HG02870 (cell line): ENCODE results near the gene DCST2.
"Not testable (repeated sequence)": the region's sequence is repeated elsewhere in the genome, so short reads cannot be mapped to it uniquely, and the experiment has no call there.

ENCODE experiments used
- ATAC-seq: cut with Tn5 transposase; IDR thresholded peaks from one replicate; pipeline ENCODE4 v1.9.1; 2021; ENCODE audit warnings: mild to moderate bottlenecking, moderate library complexity; ENCODE audit not compliant: unreplicated experiment

The DCST2 gene

GRCh38 chr1:154983776-154984466, 49.7 kb downstream of the DCST2 start:
- ATAC-seq, result no peak

GRCh38 chr1:154982897-154983648, 50.5 kb downstream of the DCST2 start, which contains the start of gene FLAD1:
TSS of gene FLAD1 (plus strand) at chr1:154983344. CDS start at chr1:154983695, 351 bp downstream.
- peak; percentile 99 for ATAC-seq

GRCh38 chr1:154982341-154982740, 51.2 kb downstream of the DCST2 start:
- ATAC-seq, result no peak

GRCh38 chr1:154978360-154978759, 55.2 kb downstream of the DCST2 start:
- no peak for ATAC-seq

- ATAC-seq, result not testable (repeated sequence)
These were observed 55.8 kb downstream of the DCST2 start for GRCh38 chr1:154977762-154978161.

- no peak for ATAC-seq
These were observed 58.0 kb downstream of the DCST2 start for GRCh38 chr1:154975409-154976059.

GRCh38 chr1:154974808-154975408, 58.7 kb downstream of the DCST2 start:
- ATAC-seq, result peak; percentile 36

GRCh38 chr1:154974102-154974807, 59.3 kb downstream of the DCST2 start, which contains the start of gene CKS1B:
TSS of gene CKS1B (plus strand) at chr1:154974681. CDS start at chr1:154974746, 65 bp downstream.
- peak; percentile 71 for ATAC-seq

GRCh38 chr1:154973344-154974101, 60.1 kb downstream of the DCST2 start:
- peak; percentile 13 for ATAC-seq

- no peak for ATAC-seq
These were observed 60.9 kb downstream of the DCST2 start for GRCh38 chr1:154972517-154973343.

GRCh38 chr1:154972213-154972516, 61.4 kb downstream of the DCST2 start:
- ATAC-seq, result no peak

GRCh38 chr1:154971341-154971998, 62.1 kb downstream of the DCST2 start:
- no peak for ATAC-seq

- peak; percentile 24 for ATAC-seq
These were observed 62.8 kb downstream of the DCST2 start, which contains the start of gene SHC1 for GRCh38 chr1:154970631-154971340. TSS of gene SHC1 (minus strand) at chr1:154970747. CDS start at chr1:154970526, 221 bp downstream.

GRCh38 chr1:154969860-154970452, 63.6 kb downstream of the DCST2 start:
- ATAC-seq, result no peak

- ATAC-seq, result no peak
These were observed 64.3 kb downstream of the DCST2 start for GRCh38 chr1:154969246-154969645.

- no peak for ATAC-seq
These were observed 64.8 kb downstream of the DCST2 start for GRCh38 chr1:154968731-154969130.
